MCF 10A (cell line): ENCODE data around the gene SPG21. TPM values are rescaled to one million over a fixed set of nuclear protein-coding genes. Genes with fewer than 3 reads are reported as not detected.

Experiments
- BruUV-seq: library from RNA; stranded (reverse); fragments of 400-500 nt; replicated peaks from 2 replicates; lab custom pipeline; 2021; lab: Mats Ljungman, UMichigan
- CTCF ChIA-PET: fragments of 300-600 bp; sonication (Branson Sonifier 250); formaldehyde crosslinking; extraction: SDS; loops from one replicate; lab custom pipeline; 2021; ENCODE audit warnings: antibody characterized with exemption, inconsistent platforms; lab: Yijun Ruan, JAX
- POLR2A ChIA-PET: fragments of 300-600, 350-650 bp; sonication (Branson Sonifier 250); formaldehyde crosslinking; extraction: SDS; loops from one replicate; lab custom pipeline; 2020; ENCODE audit warnings: antibody characterized with exemption, inconsistent platforms; lab: Yijun Ruan, JAX
- DNase-seq: peaks from one replicate; pipeline ENCODE4 v3.0.0-alpha.2; 2018; ENCODE audit not compliant: unreplicated experiment
- H3K27ac Mint-ChIP-seq: one replicate; pipeline ENCODE4 v1.8.0; 2022; ENCODE audit warnings: mild to moderate bottlenecking, low read depth, mixed read lengths; ENCODE audit not compliant: unreplicated experiment
- H3K27me3 Mint-ChIP-seq: one replicate; pipeline ENCODE4 v1.8.0; 2022; ENCODE audit warnings: mixed read lengths; ENCODE audit not compliant: insufficient read depth, unreplicated experiment
- H3K36me3 Mint-ChIP-seq: one replicate; pipeline ENCODE4 v1.8.0; 2022; ENCODE audit warnings: mild to moderate bottlenecking, moderate library complexity, mixed read lengths; ENCODE audit not compliant: insufficient read depth, unreplicated experiment
- H3K4me1 Mint-ChIP-seq: one replicate; pipeline ENCODE4 v1.8.0; 2022; ENCODE audit warnings: mixed read lengths; ENCODE audit not compliant: insufficient read depth, unreplicated experiment
- H3K4me3 Mint-ChIP-seq: one replicate; pipeline ENCODE4 v1.8.0; 2022; ENCODE audit warnings: mild to moderate bottlenecking, moderate library complexity, mixed read lengths; ENCODE audit not compliant: unreplicated experiment
- H3K9me3 Mint-ChIP-seq: one replicate; pipeline ENCODE4 v1.8.0; 2022; ENCODE audit warnings: mixed read lengths; ENCODE audit not compliant: unreplicated experiment
- intact Hi-C: fragments of 100-400 bp; cut with micrococcal nuclease; formaldehyde crosslinking; loops from 2 replicates; pipeline ENCODE4 v1.14.1; 2022
- total RNA-seq: library from RNA; stranded (reverse); gene quantifications from 2 replicates; pipeline ENCODE4 v1.2.3, GENCODE V29; 2022
- TF ChIP-seq, protein P1 (sequence below): fragments of 200-600 bp; IDR thresholded peaks from one replicate; pipeline ENCODE4 v1.8.0; 2022; ENCODE audit warnings: antibody characterized with exemption, mild to moderate bottlenecking; ENCODE audit not compliant: unreplicated experiment

Gene SPG21
- total RNA-seq, 1 experiment from 2014 or later = 63.1 TPM

DNA sequence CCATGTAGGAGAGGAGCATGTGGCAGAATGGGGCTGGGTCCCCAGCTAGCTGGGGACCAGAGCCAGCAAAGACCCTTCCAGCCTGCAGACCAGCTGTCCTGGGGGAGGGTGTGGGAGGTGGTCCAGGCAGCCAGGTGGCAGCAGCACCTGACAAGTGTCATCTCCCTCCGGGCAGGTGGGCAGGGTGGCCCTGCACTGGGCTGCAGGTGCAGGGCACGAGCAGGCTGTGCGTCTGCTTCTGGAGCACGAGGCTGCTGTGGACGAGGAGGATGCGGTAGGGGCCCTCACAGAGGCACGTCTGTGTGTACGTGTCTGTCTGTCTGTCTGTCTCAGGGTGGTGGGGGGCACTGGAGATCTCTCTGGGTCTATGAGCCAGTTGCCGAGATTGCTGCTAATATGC, 72.5 kb downstream of the SPG21 start:
- Mint-ChIP-seq H3K9me3 (no peaks in the 10 kb centered on the region), H3K36me3 (no peaks in the 10 kb centered on the region), H3K4me3 (no peak overlapping the region), H3K27me3 (no peaks in the 10 kb centered on the region), H3K4me1 (peaks cover 6% of the 10 kb centered on the region), H3K27ac (no peak overlapping the region)
- no TSS peak for BruUV-seq
- intact Hi-C loops = no loop called here
- no peak for DNase-seq
- ChIA-PET POLR2A (interaction anchor here (0.7 kb wide), 1 partner anchor 66 kb away, joined by 3 read pairs; no protein-coding TSS in a partner anchor), CTCF (interaction anchor here (0.7 kb wide), 1 partner anchor 40 kb away, joined by 3 read pairs; no protein-coding TSS in a partner anchor)
- TF ChIP-seq, protein P1, sequence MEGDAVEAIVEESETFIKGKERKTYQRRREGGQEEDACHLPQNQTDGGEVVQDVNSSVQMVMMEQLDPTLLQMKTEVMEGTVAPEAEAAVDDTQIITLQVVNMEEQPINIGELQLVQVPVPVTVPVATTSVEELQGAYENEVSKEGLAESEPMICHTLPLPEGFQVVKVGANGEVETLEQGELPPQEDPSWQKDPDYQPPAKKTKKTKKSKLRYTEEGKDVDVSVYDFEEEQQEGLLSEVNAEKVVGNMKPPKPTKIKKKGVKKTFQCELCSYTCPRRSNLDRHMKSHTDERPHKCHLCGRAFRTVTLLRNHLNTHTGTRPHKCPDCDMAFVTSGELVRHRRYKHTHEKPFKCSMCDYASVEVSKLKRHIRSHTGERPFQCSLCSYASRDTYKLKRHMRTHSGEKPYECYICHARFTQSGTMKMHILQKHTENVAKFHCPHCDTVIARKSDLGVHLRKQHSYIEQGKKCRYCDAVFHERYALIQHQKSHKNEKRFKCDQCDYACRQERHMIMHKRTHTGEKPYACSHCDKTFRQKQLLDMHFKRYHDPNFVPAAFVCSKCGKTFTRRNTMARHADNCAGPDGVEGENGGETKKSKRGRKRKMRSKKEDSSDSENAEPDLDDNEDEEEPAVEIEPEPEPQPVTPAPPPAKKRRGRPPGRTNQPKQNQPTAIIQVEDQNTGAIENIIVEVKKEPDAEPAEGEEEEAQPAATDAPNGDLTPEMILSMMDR = no peak

DNA sequence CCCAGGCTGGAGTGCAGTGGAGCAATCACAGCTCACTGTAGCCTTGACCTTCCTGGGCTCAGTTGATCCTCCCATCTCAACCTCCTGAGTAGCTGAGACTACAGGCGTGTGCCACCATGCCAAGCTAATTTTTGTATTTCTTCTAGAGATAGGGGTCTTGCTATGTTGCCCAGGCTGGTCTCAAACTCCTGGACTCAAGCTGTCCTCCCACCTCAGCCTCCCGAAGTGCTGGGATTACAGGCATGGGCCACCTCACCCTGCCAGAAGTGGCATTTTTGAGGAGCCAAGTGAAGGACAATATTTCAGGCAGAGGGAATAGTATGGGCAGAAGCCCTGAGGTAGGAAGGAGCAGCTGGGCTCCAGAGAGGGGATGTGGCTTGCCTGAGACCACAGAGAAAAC, 73.3 kb downstream of the SPG21 start:
- Mint-ChIP-seq H3K27me3 (no peaks in the 10 kb centered on the region), H3K27ac (no peak overlapping the region), H3K4me3 (no peak overlapping the region), H3K36me3 (no peaks in the 10 kb centered on the region), H3K9me3 (no peaks in the 10 kb centered on the region), H3K4me1 (no peaks in the 10 kb centered on the region)
- no TSS peak for BruUV-seq
- ChIA-PET POLR2A (interaction anchor here (0.5 to 0.7 kb wide), 2 partner anchors 47 to 67 kb away, joined by 3 read pairs; no protein-coding TSS in a partner anchor), CTCF (interaction anchor here (0.5 kb wide), 1 partner anchor 49 kb away, joined by 3 read pairs; no protein-coding TSS in a partner anchor)
- no peak for DNase-seq
- TF ChIP-seq, protein P1 = no peak
- intact Hi-C loops = no loop called here

DNA sequence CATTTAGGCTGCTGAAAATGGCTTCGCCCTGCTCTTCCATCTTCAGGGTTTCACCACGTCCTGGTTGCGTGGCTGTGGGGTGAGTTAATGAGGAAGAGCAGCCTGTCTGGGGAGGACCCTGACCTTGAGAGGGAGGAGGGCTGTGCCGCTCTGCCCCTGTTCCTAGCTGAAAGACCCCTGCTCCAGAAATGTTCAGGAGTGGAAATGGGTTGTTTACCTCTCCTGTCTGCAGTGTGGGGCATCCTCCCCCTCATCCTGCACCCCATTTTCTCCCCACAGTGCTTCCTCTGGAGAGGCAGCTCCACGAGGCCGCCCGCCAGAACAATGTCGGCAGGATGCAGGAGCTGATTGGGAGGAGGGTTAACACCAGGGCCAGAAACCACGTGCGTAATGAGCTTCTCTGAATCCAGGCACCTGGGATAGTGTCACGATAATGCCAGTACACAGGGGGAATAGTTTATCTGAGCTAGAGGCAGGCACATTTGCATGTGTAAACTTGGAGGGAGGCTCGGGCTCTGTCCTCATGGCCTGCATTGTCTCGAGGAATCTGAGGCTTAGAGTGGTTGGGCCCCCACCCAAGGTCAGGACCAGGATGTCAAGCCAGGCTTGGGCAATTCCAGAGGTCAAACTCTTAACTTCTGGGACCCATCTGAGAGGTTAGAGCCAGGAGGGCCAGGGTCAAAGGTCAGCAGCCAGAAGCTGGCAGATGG, 74.0 kb downstream of the SPG21 start:
- no peak for DNase-seq
- H3K9me3 Mint-ChIP-seq = no peaks in the 10 kb centered on the region
- H3K36me3 Mint-ChIP-seq = no peaks in the 10 kb centered on the region
- no peak overlapping the region for H3K4me3 Mint-ChIP-seq
- no TSS peak for BruUV-seq
- POLR2A ChIA-PET = no interaction called here
- intact Hi-C loops = no loop called here
- no peaks in the 10 kb centered on the region for H3K4me1 Mint-ChIP-seq
- TF ChIP-seq, protein P1 = no peak
- no peaks in the 10 kb centered on the region for H3K27me3 Mint-ChIP-seq
- H3K27ac Mint-ChIP-seq = no peak overlapping the region
- CTCF ChIA-PET = interaction anchor here (0.5 to 1.1 kb wide), 2 partner anchors 48 to 80 kb away, joined by 3 read pairs; no protein-coding TSS in a partner anchor

Other genes starting within 250 kb of the SPG21 start
- 0.16 and 0.17 TPM in 2 replicates for gene RBPMS2, start 214.3 kb downstream of the SPG21 start, total RNA-seq
- 8.1 and 13.4 TPM in 2 replicates for gene PIF1, start 164.3 kb downstream of the SPG21 start, total RNA-seq
- 2.0 and 2.7 TPM in 2 replicates for gene PLEKHO2, start 148.0 kb downstream of the SPG21 start, total RNA-seq
- gene ANKDD1A, start 78.0 kb downstream of the SPG21 start, total RNA-seq = 0.16 and 0.66 TPM in 2 replicates
- gene MTFMT, start 39.7 kb upstream of the SPG21 start, total RNA-seq = 14.9 and 15.9 TPM in 2 replicates
- gene SLC51B, start 55.5 kb upstream of the SPG21 start, total RNA-seq = not detected in 2 replicates
- gene RASL12, start 78.1 kb upstream of the SPG21 start, total RNA-seq = not detected in 2 replicates
- not detected in 2 replicates for gene KBTBD13, start 86.8 kb upstream of the SPG21 start, total RNA-seq
- gene UBAP1L, start 125.3 kb upstream of the SPG21 start, total RNA-seq = 3.0 and 3.5 TPM in 2 replicates
- 26.3 and 31.0 TPM in 2 replicates for gene PDCD7, start 143.9 kb upstream of the SPG21 start, total RNA-seq
- 47.9 and 48.9 TPM in 2 replicates for gene CLPX, start 195.4 kb upstream of the SPG21 start, total RNA-seq
- gene CILP, start 221.6 kb upstream of the SPG21 start, total RNA-seq = not detected in 2 replicates